DND-41 (cell line): Measurements from ENCODE around the gene APOC3.

Source experiments
- EZH2 ChIP-seq: IDR thresholded peaks from 3 replicates; pipeline ENCODE4 v1.6.1; 2012; ENCODE audit warnings: borderline replicate concordance, low read depth, mild to moderate bottlenecking, moderate library complexity, low read length, inconsistent platforms; ENCODE audit not compliant: severe bottlenecking
- TF ChIP-seq, protein P1 (sequence below): IDR thresholded peaks from 2 replicates; pipeline ENCODE4 v1.5.1; 2012; ENCODE audit warnings: borderline replicate concordance, low read length, moderate library complexity, mild to moderate bottlenecking; ENCODE audit not compliant: poor library complexity, severe bottlenecking; ENCODE audit errors: extremely low read depth

DNA sequence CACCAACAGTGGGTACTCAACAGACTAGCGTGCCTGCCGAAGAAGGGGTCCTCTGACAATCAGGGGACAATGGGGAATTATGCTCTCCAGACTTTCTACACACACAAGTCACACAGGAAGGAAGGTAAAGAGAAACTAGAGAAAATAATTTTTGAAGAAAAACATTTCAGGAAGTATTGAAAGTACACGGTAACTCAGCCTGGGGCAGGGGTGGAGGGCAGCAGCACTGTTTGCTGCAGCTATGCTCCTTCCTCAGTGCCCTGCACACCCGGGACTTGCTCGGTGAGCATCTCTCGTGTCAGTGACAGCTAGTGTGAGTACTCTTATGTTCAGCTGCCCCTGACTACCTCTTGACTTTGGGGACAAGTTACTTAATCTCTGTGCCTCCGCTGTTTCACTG lies 25.7 kb downstream of the APOC3 start:
- TF ChIP-seq, protein P1, sequence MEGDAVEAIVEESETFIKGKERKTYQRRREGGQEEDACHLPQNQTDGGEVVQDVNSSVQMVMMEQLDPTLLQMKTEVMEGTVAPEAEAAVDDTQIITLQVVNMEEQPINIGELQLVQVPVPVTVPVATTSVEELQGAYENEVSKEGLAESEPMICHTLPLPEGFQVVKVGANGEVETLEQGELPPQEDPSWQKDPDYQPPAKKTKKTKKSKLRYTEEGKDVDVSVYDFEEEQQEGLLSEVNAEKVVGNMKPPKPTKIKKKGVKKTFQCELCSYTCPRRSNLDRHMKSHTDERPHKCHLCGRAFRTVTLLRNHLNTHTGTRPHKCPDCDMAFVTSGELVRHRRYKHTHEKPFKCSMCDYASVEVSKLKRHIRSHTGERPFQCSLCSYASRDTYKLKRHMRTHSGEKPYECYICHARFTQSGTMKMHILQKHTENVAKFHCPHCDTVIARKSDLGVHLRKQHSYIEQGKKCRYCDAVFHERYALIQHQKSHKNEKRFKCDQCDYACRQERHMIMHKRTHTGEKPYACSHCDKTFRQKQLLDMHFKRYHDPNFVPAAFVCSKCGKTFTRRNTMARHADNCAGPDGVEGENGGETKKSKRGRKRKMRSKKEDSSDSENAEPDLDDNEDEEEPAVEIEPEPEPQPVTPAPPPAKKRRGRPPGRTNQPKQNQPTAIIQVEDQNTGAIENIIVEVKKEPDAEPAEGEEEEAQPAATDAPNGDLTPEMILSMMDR: no peak
- no peak for TF ChIP-seq EZH2
